GM23248 (cell line): ENCODE measurements around the gene GLOD4. TPM values are rescaled to one million over a fixed set of nuclear protein-coding genes. Genes with fewer than 3 reads are reported as not detected.
"Not testable (repeated sequence)": the region's sequence is repeated elsewhere in the genome, so short reads cannot be mapped to it uniquely, and the experiment has no call there.

Experiments
- DNase-seq: peaks from one replicate; pipeline ENCODE4 v3.0.0-alpha.2; 2015
- H2AFZ ChIP-seq: fragments of 200-600 bp; sonication (generic); 2 replicates; pipeline ENCODE4 v1.6.1; 2016; ENCODE audit warnings: antibody characterized with exemption
- H3F3A ChIP-seq: fragments of 200-600 bp; sonication (generic); 2 replicates; pipeline ENCODE4 v1.6.1; 2016; ENCODE audit warnings: mild to moderate bottlenecking, antibody characterized with exemption, mixed run types; ENCODE audit not compliant: insufficient read depth
- H3K27ac ChIP-seq: fragments of 200-600 bp; sonication (generic); 2 replicates; pipeline ENCODE4 v1.5.1; 2016; ENCODE audit warnings: mild to moderate bottlenecking
- H3K27me3 ChIP-seq: fragments of 200-600 bp; sonication (generic); replicated peaks from 2 replicates; pipeline ENCODE4 v1.6.1; 2016; ENCODE audit warnings: mild to moderate bottlenecking; ENCODE audit not compliant: insufficient read depth
- H3K36me3 ChIP-seq: fragments of 200-600 bp; sonication (generic); 2 replicates; pipeline ENCODE4 v1.6.1; 2016; ENCODE audit warnings: low read depth, mild to moderate bottlenecking
- H3K4me1 ChIP-seq: fragments of 200-600 bp; sonication (generic); 2 replicates; pipeline ENCODE4 v1.6.1; 2016; ENCODE audit warnings: mild to moderate bottlenecking; ENCODE audit not compliant: insufficient read depth
- H3K4me2 ChIP-seq: fragments of 200-600 bp; sonication (generic); one replicate; pipeline ENCODE4 v1.6.1; 2016; ENCODE audit warnings: mild to moderate bottlenecking; ENCODE audit not compliant: unreplicated experiment
- H3K4me3 ChIP-seq: fragments of 200-600 bp; sonication (generic); 2 replicates; pipeline ENCODE4 v1.5.1; 2016; ENCODE audit warnings: mild to moderate bottlenecking
- H3K79me2 ChIP-seq: fragments of 200-600 bp; sonication (generic); 2 replicates; pipeline ENCODE4 v1.6.1; 2016; ENCODE audit warnings: mild to moderate bottlenecking; ENCODE audit not compliant: insufficient read depth
- H3K9ac ChIP-seq: fragments of 200-600 bp; sonication (generic); 2 replicates; pipeline ENCODE4 v1.6.1; 2016; ENCODE audit warnings: mild to moderate bottlenecking
- H3K9me2 ChIP-seq: fragments of 200-600 bp; sonication (generic); 2 replicates; pipeline ENCODE4 v1.6.1; 2016; ENCODE audit warnings: mixed run types, mild to moderate bottlenecking, moderate library complexity; ENCODE audit not compliant: insufficient read depth
- H3K9me3 ChIP-seq: fragments of 200-600 bp; sonication (generic); one replicate; pipeline ENCODE4 v1.6.1; 2017; ENCODE audit warnings: low read depth
- H4K20me1 ChIP-seq: fragments of 200-600 bp; sonication (generic); 2 replicates; pipeline ENCODE4 v1.6.0; 2016; ENCODE audit not compliant: insufficient read depth
- EZH2 ChIP-seq: fragments of 200-600 bp; sonication (generic); IDR thresholded peaks from 2 replicates; pipeline ENCODE4 v1.6.1; 2018; ENCODE audit warnings: antibody characterized with exemption, mild to moderate bottlenecking; ENCODE audit not compliant: insufficient read depth, poor library complexity, severe bottlenecking
- EZH2phosphoT487 ChIP-seq: fragments of 200-600 bp; sonication (generic); IDR thresholded peaks from 2 replicates; pipeline ENCODE4 v1.6.1; 2018; ENCODE audit warnings: antibody characterized with exemption, moderate library complexity, mild to moderate bottlenecking, low read depth; ENCODE audit not compliant: insufficient read depth
- WGBS, 2 experiments: methylation state at CpG; one replicate each; pipeline ENCODE4 v1.1.6; 2015 to 2017; ENCODE audit warnings: low lambda C conversion rate in 2 of 2, low coverage in 1 of 2; ENCODE audit errors: missing lambda C conversion rate in 2 of 2; 5-methylcytosine and 5-hydroxymethylcytosine counted together
- in situ Hi-C: fragments of 300-500 bp; cut with MboI; formaldehyde crosslinking; loops from 2 replicates; pipeline ENCODE4 v1.15.0; 2020
- polyA plus RNA-seq: library from polyadenylated mRNA; unstranded; fragments of >200 nt; fragmentation: Nextera tagmentation; extraction: Ambion mirVana; gene quantifications from 2 replicates; pipeline ENCODE4 v1.2.1, GENCODE V29; 2016
- total RNA-seq: library from RNA; depleted of rRNA; stranded (reverse); fragments of >200 nt; shearing (Covaris generic); gene quantifications from 2 replicates; pipeline ENCODE4 v1.2.3, GENCODE V29; 2014

The GLOD4 gene
- total and polyA plus RNA-seq, 2 experiments from 2014 or later, result 67.7 to 76.3 TPM

DNA sequence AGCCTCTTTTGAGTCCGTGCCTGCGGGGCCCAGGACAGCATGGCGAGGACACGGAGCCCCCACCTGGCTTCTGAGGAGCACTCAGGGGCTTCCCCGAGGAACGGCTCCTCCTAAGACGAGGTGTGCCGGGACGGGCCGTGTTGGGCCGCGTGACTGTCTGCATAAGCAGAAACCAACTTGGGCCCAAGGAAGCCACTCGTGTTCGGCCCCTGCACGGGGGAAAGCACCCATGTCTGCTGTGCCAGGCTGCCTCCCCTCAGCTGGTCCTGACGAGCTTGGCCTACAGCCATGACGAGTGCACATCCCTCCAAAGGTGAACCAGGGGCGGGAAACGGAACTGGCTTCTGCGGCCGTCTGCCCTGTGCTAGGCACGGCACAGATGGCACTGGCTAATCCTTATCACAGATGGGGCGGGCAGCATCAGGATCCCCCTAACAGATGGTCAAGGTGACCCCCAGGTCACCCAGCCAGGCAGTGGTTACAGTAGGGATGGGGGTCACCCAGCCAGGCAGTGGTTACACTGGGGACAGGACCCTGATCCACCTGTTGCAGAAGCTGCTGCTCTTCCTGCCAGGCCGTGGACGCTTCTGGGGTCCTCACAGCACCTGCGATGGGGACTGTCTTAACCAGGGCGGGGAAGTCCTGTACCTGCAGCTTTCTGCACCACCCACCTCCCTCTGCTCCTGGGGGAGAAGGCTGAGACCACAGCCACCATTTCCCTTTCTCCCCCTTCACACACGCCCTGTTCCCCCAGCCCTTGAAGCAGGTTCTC is 25.6 kb upstream of the GLOD4 start:
- Histone ChIP-seq H3K79me2 (no peaks in the 10 kb centered on the region), H3K4me3 (no peak overlapping the region), H3K4me1 (no peaks in the 10 kb centered on the region), H3K9me3 (no peaks in the 10 kb centered on the region), H3K36me3 (no peaks in the 10 kb centered on the region), H3K27me3 (no peaks in the 10 kb centered on the region), H3K27ac (no peak overlapping the region), H3K9me2 (no peaks in the 10 kb centered on the region), H3K9ac (no peak overlapping the region), H3F3A (no peaks in the 10 kb centered on the region), H2AFZ (no peak overlapping the region), H3K4me2 (no peak overlapping the region), H4K20me1 (no peaks in the 10 kb centered on the region)
- no peak for DNase-seq
- in situ Hi-C loops, result no loop called here
- no peak for TF ChIP-seq EZH2phosphoT487
- TF ChIP-seq EZH2, result no peak
- 91 to 95% methylated on average over 28 of the region's 28 CpGs for WGBS, 2 experiments

DNA sequence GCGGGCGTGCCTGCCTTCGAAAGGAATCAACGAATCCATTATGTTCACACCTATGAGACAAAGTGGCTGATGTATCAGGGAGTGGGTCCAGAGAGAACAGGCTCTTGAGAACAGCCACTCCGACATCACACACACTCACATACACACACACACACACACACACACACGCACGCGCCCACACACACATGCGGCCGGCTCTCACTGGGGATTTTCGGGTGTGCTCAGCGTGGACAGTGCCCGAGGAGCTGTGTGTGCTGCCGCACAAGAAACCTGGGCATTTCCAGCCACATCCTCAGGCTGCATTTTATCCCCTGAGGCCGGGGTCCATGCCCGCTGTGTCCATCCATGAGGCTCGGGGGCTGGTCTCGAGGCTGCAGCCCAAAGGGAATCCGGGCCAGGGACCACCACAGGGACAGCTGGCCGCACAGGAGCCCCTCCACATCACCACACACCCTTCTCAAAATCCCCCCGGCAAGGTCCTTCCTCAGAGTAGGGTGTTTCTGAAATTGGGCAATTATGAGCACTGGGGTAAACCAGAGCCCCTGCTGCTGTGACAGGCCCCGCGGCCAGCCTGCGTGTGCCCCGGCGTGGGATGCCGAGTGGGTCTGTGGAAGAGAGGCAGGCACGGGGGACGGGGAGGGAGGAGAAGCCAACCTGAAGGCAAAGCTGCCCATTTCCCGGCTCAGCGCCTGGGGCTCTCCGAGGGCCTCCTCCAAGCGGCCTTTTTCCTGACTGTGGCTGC is 24.9 kb upstream of the GLOD4 start:
- Histone ChIP-seq H3K4me1 (no peaks in the 10 kb centered on the region), H4K20me1 (no peaks in the 10 kb centered on the region), H3K9ac (no peak overlapping the region), H3K27ac (no peak overlapping the region), H3K4me3 (no peak overlapping the region), H3K27me3 (no peaks in the 10 kb centered on the region), H3K9me2 (no peaks in the 10 kb centered on the region), H3K36me3 (no peaks in the 10 kb centered on the region), H3K4me2 (no peak overlapping the region), H2AFZ (no peak overlapping the region), H3F3A (no peaks in the 10 kb centered on the region), H3K9me3 (no peaks in the 10 kb centered on the region), H3K79me2 (no peaks in the 10 kb centered on the region)
- no peak for DNase-seq
- 91 to 96% methylated on average over 29 to 33 of the region's 33 CpGs for WGBS, 2 experiments
- in situ Hi-C loops, result no loop called here
- TF ChIP-seq EZH2phosphoT487 (no peak), EZH2 (no peak)

DNA sequence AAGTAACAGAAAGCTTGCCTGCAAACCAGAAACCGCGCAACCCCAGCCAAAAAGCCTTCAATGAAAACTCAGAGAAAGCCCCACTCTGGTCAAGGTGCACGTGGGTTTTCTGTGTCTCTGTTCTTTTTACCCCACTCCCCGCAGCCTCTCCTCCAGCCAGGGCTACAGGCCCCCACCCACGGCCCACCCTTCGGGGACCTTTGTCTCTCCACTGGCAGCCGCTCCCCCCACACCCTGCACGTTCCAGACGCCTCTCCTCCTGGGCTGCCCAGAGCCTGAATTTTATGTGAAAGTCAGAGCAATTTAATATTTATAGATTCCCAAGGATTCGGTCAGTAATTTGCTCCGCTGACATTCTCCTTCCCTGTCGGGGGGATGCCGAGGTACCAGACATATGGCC is 24.3 kb upstream of the GLOD4 start:
- DNase-seq, result no peak
- H3K4me2 ChIP-seq, result no peak overlapping the region
- H2AFZ ChIP-seq, result no peak overlapping the region
- H3K27me3 ChIP-seq, result no peaks in the 10 kb centered on the region
- H3K4me1 ChIP-seq, result no peaks in the 10 kb centered on the region
- in situ Hi-C loops, result no loop called here
- no peaks in the 10 kb centered on the region for H3K9me3 ChIP-seq
- 60 to 70% methylated on average over 8 to 13 of the region's 13 CpGs for WGBS, 2 experiments
- no peaks in the 10 kb centered on the region for H3K79me2 ChIP-seq
- no peaks in the 10 kb centered on the region for H3F3A ChIP-seq
- H3K4me3 ChIP-seq, result no peak overlapping the region
- no peaks in the 10 kb centered on the region for H3K9me2 ChIP-seq
- TF ChIP-seq EZH2 (no peak), EZH2phosphoT487 (no peak)
- no peak overlapping the region for H3K9ac ChIP-seq
- no peaks in the 10 kb centered on the region for H4K20me1 ChIP-seq
- no peak overlapping the region for H3K27ac ChIP-seq
- H3K36me3 ChIP-seq, result no peaks in the 10 kb centered on the region

DNA sequence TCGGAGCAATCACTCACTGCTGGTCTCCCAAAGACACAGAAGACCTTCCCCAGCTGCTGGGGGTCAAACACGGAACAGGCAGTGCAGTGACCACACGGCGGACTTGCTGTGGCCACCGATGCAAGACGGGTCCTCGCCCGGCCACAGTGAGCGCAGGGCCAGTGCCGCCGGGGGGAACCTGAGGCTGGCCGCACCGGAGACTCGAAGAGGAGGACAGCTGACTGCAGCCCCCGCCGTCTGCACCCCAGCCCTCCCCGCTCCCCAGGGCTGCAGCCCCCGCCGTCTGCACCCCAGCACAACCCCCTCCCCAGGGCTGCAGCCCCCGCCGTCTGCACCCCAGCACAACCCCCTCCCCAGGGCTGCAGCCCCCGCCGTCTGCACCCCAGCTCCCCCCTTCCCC is 23.8 kb upstream of the GLOD4 start:
- H3K9me2 ChIP-seq, H2AFZ ChIP-seq, DNase-seq, H3K9me3 ChIP-seq, H3K4me3 ChIP-seq, H4K20me1 ChIP-seq, in situ Hi-C loops, H3K27ac ChIP-seq, H3K9ac ChIP-seq, H3K4me1 ChIP-seq, H3K79me2 ChIP-seq, H3F3A ChIP-seq, H3K4me2 ChIP-seq, H3K36me3 ChIP-seq, H3K27me3 ChIP-seq: not testable (repeated sequence)
- WGBS, 2 experiments, result 94 to 98% methylated on average over 5 to 14 of the region's 23 CpGs
